NCI-H82 treated with DMSO at 0.1 percent for 48 hours (cell line): ENCODE data around the gene UNK.
A peak's percentile ranks its signal among the peaks of the same experiment; 100 is the strongest.
"Not testable (repeated sequence)": the region's sequence is repeated elsewhere in the genome, so short reads cannot be mapped to it uniquely, and the experiment has no call there.

Experiments
- DNase-seq: peaks from one replicate; lab custom pipeline; 2025; ENCODE audit not compliant: unreplicated experiment; lab: John Stamatoyannopoulos, UW

The UNK gene

DNA sequence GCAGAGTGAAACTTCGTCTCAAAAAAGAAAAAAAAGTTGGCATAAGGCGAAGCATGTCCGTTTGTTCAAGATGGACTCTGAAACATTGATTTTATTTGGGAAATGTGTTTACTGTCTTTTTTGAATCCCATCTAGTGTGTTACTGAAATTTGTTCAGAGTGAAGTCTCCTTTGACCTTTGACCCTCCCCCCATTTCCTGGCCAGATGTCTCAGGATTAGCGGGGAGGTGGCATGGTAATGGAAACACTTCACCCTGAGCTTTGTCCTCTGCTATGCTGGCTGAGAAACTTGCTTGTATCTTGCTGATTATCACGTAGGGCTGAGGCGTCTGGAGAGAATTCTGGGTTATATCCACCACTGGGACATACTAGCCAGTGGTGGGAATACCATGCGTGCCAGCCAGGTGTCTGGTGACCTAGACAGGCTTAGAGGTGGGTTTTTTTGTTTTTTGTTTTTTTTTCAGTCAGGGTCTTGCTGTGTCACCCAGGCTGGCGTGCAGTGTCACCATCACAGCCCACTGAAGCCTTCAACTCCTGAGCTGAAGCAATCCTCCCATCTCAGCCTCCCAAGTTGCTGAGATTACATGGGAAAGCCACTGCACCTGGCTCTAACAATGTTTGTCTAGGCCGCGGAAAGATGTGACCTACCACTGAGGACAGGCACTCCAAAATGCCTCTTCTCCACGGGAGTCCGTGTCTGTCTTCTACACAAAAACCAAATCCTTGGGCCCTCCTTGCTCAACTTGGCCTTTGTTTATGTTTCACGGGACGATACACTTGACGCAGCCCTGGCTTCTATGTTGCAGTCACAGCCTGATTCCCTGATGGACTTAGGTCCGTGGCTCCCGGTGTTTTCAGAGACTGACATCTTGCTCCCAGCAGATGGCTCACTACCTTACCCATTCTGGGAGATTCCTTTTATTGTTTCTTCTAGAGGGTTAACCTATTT lies 13.0 kb upstream of the UNK start:
- DNase-seq, result no peak

GRCh38 chr17:75773121-75773807 lies 11.3 kb upstream of the UNK start:
- DNase-seq, result no peak

DNA sequence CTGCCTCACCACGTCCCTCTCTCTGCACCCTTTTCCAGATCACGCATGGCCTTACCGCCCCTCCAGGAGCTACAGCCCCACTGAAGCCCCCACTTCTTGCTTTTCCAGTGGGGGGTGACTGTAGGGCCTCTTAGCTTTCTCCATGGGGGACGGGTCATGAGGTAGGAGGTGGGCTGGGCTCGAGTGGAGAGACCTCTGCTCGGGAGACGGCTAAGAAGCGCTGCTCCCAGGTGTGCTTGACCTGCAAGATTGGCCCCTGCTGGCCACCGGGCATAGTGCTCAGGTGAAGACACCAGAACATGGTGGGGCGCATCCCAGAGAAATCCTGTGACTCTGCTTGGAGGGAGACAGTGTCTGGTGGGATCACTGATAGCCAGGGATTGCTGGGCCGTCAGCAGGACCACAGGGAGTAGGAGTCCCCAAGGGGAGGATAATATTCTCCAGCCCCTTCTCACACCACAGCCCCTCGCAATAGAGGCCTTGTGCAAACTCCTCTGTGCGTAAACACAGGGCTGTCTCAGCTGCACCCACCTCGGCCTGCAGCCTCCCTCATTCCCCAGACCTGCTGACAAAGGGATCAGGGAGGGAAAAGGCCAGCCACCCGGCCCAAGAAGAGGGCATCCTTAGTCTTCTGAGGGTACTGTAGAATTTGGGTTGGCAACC lies 10.7 kb upstream of the UNK start:
- DNase-seq, result no peak

- no peak for DNase-seq
These were observed 10.1 kb upstream of the UNK start for GRCh38 chr17:75774471-75774990.

DNA sequence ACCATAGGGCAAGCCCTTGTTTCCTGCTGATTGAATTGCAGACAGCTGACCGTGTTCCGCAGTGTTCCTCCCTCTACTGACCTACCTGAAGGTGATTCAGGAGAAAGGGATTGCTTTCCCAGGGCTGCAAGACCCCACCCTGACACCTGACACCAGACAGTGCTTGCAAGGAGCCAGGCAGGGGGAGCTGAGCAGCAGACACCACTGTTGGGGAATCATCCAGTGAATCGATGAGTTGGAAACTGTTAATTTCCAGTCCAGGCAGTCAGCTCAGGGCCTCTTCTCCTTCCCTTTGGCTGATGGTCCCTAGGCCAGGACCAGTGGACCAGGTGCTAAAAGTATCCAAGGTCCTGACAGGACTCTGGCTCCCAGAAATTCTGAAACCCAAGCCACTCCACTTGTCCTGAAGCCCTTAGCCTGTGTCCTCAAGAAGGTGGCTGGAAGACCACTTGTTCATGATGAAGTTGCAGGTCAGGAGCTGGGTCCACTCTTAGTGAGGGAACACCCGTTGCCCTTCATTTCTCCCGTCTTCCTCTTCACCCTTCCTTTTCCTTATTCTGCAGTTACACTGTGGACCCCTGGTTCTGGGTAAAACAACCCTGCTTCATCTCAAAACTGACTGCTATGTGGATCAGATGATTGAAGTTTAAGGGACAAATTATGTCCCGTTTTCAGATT lies 9.5 kb upstream of the UNK start:
- DNase-seq, result no peak

DNA sequence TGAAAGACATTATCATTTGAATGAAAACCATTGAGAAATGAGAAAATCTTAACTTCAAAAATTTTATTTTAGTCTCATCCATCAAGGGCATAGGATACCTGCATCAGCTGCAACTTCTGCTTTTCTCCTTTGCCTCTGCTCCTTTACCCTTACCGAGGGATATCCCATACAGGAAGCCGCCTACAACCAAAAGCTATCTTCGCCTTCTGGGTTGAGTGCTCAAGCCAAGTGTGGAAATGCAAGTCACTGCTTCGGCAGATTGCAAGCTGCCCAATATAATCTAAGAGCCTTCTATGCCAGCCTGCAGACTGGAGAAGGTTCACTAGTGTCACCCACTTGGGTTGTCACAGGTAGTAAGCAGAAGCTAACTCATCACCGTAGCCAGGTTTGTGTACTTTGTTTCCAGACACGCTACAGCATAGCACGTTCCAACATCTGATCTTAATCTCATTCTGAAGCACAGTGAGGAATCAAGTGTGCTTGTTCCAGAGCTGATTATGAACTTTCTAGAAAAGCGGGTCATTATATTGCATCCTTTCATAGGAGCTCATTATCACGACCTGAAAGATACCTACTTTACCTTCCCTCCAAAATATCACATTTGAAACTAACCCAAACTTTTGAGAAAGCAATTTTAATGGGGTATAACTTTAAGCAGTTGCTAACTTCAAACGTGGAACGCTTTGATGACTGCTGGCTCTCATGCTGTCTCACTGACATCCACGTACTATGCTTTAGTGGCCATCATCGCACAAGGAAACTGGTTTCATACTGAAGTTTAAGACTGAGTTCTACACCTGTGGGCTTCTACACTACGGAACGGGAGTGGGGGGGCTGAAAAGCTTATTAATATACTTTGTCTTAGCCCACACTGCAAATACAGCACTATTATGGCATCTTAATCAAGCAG lies 8.0 kb upstream of the UNK start:
- DNase-seq, result no peak

DNA sequence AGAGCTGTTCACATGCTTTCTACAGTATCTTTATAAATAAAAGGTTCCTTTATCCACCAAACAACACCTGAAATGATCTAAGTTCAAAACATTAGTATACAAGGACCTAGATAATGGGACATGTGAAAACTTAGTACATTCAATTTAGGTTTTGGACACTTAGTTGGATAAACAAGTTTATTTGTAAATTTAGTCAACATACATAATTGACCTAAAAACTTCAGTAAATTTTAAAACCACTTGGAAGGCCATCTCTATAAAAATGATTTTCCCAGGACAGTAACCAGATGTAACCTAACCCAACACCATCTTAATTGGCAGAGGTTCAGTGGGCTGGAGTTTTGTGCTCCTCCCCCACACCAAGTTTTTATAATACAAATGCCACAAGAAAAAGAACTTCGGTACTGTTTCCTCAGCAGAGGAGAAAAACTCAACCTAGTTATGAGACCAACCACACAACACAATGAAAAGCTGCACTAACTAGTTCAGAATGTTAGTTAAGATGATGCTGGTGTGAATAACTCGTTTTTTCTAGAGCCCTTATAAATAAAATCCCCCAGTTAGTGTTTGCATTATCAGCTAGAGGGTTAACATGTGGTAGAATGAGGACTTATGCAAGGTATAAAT lies 7.2 kb upstream of the UNK start:
- DNase-seq, result no peak

- DNase-seq, result not testable (repeated sequence)
These were observed 6.3 kb upstream of the UNK start for GRCh38 chr17:75778066-75778860.

- peak; percentile 56 for DNase-seq
These were observed 5.8 kb upstream of the UNK start for GRCh38 chr17:75778861-75779249.

DNA sequence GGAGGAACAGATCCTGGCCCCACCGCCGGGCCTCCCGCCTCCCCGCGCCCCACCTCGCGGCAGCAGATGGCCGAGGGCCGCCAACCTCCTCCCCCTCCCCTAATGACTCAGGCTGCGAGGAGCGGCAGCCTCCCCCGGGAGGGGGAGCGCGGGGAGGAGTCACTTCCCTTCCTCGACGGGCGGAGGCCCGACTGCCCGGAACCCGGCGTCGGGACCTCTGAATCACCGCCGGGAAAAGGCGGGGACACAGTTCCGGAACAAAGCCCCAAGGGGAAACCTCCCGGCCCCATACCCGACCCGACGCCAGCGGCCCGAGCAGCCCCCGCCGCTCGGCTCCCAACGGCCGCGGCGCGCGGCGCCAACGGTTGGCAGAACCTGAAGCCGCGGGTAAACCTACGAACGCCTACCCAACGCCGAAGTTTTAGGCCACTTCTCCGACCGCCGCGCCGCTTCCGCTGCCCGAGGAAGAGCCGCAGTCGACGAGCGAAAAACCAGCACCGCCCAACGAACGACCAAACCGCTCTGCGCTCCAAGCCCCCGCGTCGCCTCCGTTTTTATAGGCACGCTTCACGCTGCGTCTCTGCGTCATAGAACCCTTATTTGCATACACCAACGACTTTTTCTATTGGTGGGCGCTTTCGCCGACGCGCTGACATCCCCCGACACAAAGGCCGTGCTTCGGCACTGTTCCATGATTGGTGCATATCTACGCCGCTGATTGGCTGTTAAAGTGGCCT lies 5.2 kb upstream of the UNK start:
- DNase-seq, result peak; percentile 100

- DNase-seq, result no peak
These were observed 4.4 kb upstream of the UNK start for GRCh38 chr17:75779987-75780889.

DNA sequence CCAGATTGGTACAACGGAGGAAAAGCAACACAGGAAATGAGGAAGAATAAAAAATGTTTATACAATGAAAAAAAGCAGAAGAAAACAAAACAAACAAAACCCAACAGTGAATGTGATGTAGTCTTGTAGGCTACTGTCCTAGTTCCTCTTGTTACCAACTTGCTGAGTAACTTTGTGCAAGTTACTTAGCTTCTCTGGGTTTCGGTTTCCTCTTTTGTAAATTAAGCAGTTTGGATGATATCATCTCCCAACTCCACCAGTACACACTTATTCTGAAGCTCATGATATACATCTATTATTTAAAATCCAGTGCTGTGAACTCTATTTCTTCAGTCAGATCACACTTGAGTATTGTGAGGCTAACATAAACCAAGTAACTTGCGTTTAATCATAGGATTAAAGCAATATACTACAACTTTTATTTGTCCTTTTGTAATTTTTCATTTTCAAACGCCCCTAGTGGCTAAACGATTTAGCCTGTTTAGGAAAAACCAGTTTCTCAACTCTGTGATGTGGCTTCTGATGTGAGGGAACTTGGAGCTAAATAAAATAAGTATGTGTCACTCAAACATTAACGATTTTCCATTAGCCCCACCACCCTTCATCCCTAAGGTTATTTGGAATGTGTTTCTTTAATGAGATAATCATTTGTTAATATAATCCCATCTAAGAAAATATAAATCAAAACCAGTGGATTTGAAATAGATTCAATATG lies 1.4 kb upstream of the UNK start:
- DNase-seq, result no peak

DNA sequence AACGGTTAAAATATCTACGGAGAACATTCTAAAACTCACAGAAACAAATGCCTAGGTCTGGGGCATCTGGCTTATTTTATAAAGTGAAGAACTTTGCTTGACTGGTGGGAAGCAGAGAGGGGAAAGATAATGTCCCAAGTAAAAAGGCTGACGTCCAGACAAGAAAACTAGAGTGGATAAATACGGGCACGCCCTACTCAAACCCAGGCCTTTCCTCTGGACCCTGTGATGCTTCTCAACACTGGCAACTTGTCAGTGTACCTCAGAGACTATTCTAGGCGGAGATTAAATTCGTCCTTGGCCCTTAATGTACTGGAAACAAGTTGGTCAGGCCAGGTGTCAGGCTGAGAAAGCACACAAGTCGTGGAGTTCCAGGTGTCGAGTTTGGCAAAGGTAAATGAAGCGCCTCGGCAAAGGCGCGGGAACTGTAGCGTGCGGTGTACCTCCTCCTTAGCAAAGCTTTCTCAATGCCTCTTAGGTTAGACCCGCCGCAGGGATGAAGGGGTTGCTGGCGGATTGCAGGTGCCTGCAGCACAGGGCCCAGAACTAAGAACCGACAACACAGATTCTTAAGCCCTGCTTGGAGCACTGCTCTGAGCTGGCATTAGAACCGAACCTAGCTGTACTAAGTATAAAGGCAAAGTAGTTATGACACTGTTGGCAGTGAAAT lies 668 bp upstream of the UNK start:
- DNase-seq, result no peak

DNA sequence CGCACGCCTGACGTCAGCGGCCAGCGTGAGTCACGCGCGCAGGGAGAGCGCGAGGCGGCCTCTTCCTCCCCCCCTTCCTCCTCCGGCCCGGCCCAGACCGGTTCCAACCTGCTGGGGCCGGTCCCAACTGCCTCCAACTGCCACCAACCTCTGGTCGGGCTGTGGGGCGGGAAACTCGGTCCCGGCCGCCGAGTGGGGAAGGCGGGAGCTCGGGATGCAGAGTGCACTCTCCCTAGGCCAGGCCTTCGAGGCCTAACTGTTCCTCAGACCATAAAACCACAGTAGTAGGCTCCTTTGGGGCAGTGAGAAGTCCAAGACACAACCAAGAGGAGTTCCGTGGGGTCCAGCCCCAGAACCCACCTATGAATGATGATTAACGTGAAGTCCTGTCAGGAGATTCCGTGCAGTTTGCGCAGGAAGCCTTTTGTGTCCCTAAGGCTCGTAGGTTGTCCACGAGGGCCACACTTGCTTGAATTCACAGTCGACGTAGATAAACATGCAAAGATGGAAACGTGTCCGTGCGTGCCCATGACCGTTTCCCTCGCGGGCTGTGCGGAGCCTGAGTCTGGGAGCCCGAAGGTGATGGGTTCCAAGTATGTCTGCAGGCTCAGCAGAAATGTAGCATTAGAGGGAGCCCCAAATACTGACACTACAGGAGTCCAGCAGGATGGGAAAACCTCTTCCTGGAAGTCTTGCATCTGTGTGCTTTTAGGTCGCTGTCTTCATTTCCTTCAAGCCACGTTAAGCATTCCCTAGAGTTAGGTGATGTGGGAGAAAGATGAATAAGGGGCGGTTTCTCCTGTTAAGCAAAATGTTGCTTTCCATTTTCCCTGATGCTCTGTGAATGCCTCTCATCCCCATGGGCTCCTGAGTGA lies 647 bp downstream of the UNK start:
- DNase-seq, result peak; percentile 77

DNA sequence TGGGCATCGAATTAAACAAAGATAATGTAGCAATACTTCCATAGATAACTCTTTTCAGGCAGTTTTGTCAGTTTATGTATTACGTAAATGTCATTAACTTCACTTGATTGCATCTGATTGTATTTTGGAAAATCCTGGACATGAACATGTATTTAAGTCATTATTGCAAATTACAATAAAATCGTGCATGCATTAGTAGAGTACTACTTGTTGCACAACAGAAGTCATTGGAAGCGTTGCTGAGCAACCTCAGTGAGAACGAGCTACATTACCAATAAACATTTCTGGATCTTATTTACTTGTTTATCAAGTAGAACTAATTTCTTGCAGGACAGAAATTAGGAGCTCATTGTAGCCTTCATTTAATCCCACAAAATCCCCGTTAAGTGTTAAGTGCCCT lies 6.6 kb downstream of the UNK start:
- DNase-seq, result no peak
